OCI-LY3 (cell line): ENCODE measurements around the gene CD28.

ENCODE experiments used
- H2AFZ ChIP-seq: fragments of 200-600, 300-600 bp; shearing (Covaris generic); 2 replicates; pipeline ENCODE4 v1.6.0; 2014; ENCODE audit warnings: antibody characterized with exemption, low read depth, low read length
- H3K27ac ChIP-seq: fragments of 200-600, 300-600 bp; sonication (generic); 2 replicates; pipeline ENCODE4 v1.5.1; 2014; ENCODE audit warnings: mild to moderate bottlenecking, low read length, moderate library complexity, mixed read lengths
- H3K27me3 ChIP-seq: fragments of 200-600, 300-600 bp; sonication (generic); 2 replicates; pipeline ENCODE4 v1.6.1; 2014; ENCODE audit warnings: low read depth, low read length, mixed read lengths
- H3K36me3 ChIP-seq: fragments of 200-600, 300-600 bp; sonication (generic); replicated peaks from 2 replicates; pipeline ENCODE3; 2014; ENCODE audit warnings: low read depth, low read length, mixed read lengths
- H3K4me1 ChIP-seq: fragments of 300-600, 200-600 bp; sonication (generic); 2 replicates; pipeline ENCODE4 v1.6.1; 2014; ENCODE audit warnings: low read length, mixed read lengths
- H3K4me2 ChIP-seq: fragments of 200-600, 300-600 bp; sonication (generic); 2 replicates; pipeline ENCODE4 v1.6.1; 2014; ENCODE audit warnings: low read length, mixed read lengths
- H3K4me3 ChIP-seq: fragments of 300-600, 200-600 bp; sonication (generic); 2 replicates; pipeline ENCODE4 v1.5.1; 2014; ENCODE audit warnings: antibody characterized with exemption, mild to moderate bottlenecking, low read length, moderate library complexity
- H3K79me2 ChIP-seq: fragments of 300-600, 200-600 bp; shearing (Covaris generic); 2 replicates; pipeline ENCODE4 v1.6.1; 2014; ENCODE audit warnings: mild to moderate bottlenecking, low read length, mixed read lengths
- H3K9ac ChIP-seq: fragments of 300-600, 200-600 bp; shearing (Covaris generic); 2 replicates; pipeline ENCODE4 v1.6.0; 2014; ENCODE audit warnings: mild to moderate bottlenecking, low read length, moderate library complexity
- H3K9me3 ChIP-seq: fragments of 200-600, 300-600 bp; shearing (Covaris generic); 2 replicates; pipeline ENCODE4 v1.6.1; 2014; ENCODE audit warnings: low read length, mixed read lengths; ENCODE audit not compliant: insufficient read depth
- H4K20me1 ChIP-seq: fragments of 200-600, 300-600 bp; sonication (generic); 2 replicates; pipeline ENCODE4 v1.6.1; 2016; ENCODE audit warnings: low read length, mixed read lengths; ENCODE audit not compliant: insufficient read depth
- EZH2phosphoT487 ChIP-seq: fragments of 200-600 bp; shearing (Covaris generic); IDR thresholded peaks from 2 replicates; pipeline ENCODE4 v1.6.1; 2018; ENCODE audit warnings: antibody characterized with exemption, mixed run types, low read depth
- TF ChIP-seq, protein P1 (sequence below): fragments of 200-600, 300-600 bp; sonication (generic); IDR thresholded peaks from 2 replicates; pipeline ENCODE4 v1.5.1; 2014; ENCODE audit warnings: antibody characterized with exemption, low read length, low read depth

CD28 gene

DNA sequence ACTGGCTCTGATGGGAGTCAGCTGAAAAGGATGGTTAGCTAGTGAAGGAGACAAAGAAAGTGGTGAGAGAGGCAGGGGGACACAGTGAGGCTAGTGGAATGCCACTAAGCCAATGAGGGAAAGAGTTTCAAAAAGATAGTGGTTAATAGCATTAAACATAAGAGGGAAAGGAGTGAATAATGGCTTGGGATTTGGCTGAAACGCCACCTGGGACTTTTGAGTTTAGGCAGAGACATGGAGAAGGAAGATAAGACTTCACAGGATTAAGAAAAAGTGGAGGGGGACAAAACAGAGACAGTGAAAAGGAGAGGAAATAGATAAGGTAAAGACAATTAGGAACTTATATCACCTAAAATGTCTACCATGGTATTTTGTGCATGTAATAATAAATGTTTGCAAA lies 6.9 kb downstream of the CD28 start:
- H3K79me2 ChIP-seq: no peaks in the 10 kb centered on the region
- no peaks in the 10 kb centered on the region for H3K9me3 ChIP-seq
- no peak overlapping the region for H3K9ac ChIP-seq
- H3K4me1 ChIP-seq: no peaks in the 10 kb centered on the region
- peaks cover 28% of the 10 kb centered on the region for H3K27me3 ChIP-seq
- H3K36me3 ChIP-seq: no peaks in the 10 kb centered on the region
- no peak overlapping the region for H3K27ac ChIP-seq
- TF ChIP-seq, protein P1, sequence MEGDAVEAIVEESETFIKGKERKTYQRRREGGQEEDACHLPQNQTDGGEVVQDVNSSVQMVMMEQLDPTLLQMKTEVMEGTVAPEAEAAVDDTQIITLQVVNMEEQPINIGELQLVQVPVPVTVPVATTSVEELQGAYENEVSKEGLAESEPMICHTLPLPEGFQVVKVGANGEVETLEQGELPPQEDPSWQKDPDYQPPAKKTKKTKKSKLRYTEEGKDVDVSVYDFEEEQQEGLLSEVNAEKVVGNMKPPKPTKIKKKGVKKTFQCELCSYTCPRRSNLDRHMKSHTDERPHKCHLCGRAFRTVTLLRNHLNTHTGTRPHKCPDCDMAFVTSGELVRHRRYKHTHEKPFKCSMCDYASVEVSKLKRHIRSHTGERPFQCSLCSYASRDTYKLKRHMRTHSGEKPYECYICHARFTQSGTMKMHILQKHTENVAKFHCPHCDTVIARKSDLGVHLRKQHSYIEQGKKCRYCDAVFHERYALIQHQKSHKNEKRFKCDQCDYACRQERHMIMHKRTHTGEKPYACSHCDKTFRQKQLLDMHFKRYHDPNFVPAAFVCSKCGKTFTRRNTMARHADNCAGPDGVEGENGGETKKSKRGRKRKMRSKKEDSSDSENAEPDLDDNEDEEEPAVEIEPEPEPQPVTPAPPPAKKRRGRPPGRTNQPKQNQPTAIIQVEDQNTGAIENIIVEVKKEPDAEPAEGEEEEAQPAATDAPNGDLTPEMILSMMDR: no peak
- TF ChIP-seq EZH2phosphoT487: no peak
- H4K20me1 ChIP-seq: no peaks in the 10 kb centered on the region
- no peak overlapping the region for H3K4me2 ChIP-seq
- no peak overlapping the region for H3K4me3 ChIP-seq
- H2AFZ ChIP-seq: no peak overlapping the region

DNA sequence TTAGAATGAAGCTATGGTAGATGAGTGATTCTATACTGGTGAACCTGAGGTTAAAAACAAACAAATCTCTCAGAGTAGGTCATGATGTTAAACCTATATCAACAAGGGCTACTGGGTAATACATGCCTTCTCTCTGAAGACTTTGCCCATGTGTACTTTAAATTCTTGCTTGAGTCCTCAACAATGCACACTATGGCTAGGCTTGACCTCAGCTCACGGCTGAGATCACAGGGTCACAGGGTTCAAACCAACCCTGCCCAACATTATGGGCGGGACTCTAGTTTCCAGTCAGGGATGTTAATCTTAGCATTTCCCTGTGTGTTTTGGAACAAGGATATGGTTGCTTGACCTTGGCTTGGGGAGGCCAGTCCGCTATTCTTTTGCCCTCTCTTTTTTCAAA lies 7.7 kb downstream of the CD28 start:
- H3K27ac ChIP-seq: no peak overlapping the region
- no peak overlapping the region for H3K4me2 ChIP-seq
- no peak overlapping the region for H3K4me3 ChIP-seq
- no peaks in the 10 kb centered on the region for H3K9me3 ChIP-seq
- H3K36me3 ChIP-seq: no peaks in the 10 kb centered on the region
- no peak overlapping the region for H2AFZ ChIP-seq
- no peaks in the 10 kb centered on the region for H3K79me2 ChIP-seq
- H3K9ac ChIP-seq: no peak overlapping the region
- H3K27me3 ChIP-seq: peaks cover 28% of the 10 kb centered on the region
- no peak for TF ChIP-seq EZH2phosphoT487
- TF ChIP-seq, protein P1: no peak
- no peaks in the 10 kb centered on the region for H3K4me1 ChIP-seq
- no peaks in the 10 kb centered on the region for H4K20me1 ChIP-seq

DNA sequence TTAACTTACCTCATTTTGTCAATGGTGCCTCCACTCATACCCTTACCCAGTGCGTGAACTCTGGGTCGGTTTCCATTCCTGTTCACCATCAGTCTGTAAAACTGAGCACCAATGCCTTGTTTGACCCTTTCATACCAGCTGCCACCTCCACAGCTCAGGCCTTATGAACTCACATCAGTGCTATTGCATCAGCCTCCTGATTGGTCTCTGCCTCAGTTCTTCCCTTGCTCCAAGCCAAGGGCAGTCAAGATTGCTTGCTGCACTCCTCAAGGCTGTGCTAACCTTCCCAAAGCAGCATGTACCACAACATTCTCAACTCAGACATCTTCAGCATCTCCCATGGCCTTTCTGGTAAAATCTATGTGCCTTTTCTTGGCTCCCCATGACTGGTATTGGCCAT lies 9.3 kb downstream of the CD28 start:
- Histone ChIP-seq H3K4me1 (no peaks in the 10 kb centered on the region), H3K27ac (no peak overlapping the region), H3K4me2 (no peak overlapping the region)

DNA sequence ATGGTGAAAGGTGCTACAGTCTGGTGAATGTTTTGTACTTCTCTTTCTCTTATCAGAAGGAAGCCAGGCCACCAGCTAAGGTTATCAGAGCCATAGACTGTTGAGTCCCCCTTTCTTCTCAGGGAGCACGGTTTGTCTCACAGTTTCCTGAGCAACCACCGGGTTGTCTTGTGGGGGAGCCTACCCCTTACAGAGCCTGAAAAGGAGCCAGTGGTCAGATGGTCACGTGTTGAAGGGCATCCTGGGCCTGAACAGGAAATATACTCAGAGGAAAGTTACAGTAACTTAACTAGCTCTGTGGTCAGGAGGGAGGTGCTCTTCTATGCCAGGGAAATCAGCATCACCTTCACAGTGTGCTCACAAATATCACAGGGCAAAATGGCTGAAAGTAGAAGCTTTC lies 11.6 kb downstream of the CD28 start:
- no peak overlapping the region for H3K4me3 ChIP-seq
- no peaks in the 10 kb centered on the region for H3K9me3 ChIP-seq
- H3K27ac ChIP-seq: no peak overlapping the region
- no peak for TF ChIP-seq EZH2phosphoT487
- TF ChIP-seq, protein P1: no peak
- no peak overlapping the region for H3K4me2 ChIP-seq
- H3K27me3 ChIP-seq: peaks cover 29% of the 10 kb centered on the region
- H3K36me3 ChIP-seq: no peaks in the 10 kb centered on the region
- no peak overlapping the region for H3K9ac ChIP-seq
- no peak overlapping the region for H2AFZ ChIP-seq
- no peaks in the 10 kb centered on the region for H3K4me1 ChIP-seq
- H3K79me2 ChIP-seq: no peaks in the 10 kb centered on the region
- H4K20me1 ChIP-seq: no peaks in the 10 kb centered on the region

More for the DNA sequence above, 9.3 kb downstream of the CD28 start:
- H3K79me2 ChIP-seq: no peaks in the 10 kb centered on the region
- H4K20me1 ChIP-seq: no peaks in the 10 kb centered on the region
- no peak overlapping the region for H3K9ac ChIP-seq
- TF ChIP-seq, protein P1: no peak
- TF ChIP-seq EZH2phosphoT487: no peak
- H3K27me3 ChIP-seq: peaks cover 25% of the 10 kb centered on the region
- H3K36me3 ChIP-seq: no peaks in the 10 kb centered on the region
- no peaks in the 10 kb centered on the region for H3K9me3 ChIP-seq
- no peak overlapping the region for H3K4me3 ChIP-seq
- H2AFZ ChIP-seq: no peak overlapping the region
